HEK293 (cell line): ENCODE measurements around the gene ISL2.

Experiments
- HOXC10 ChIP-seq: sonication (generic); formaldehyde crosslinking; IDR thresholded peaks from 2 replicates; pipeline ENCODE4 v1.8.1; 2023; ENCODE audit warnings: mild to moderate bottlenecking, missing genetic modification reagents
- HOXD13 ChIP-seq: sonication (generic); formaldehyde crosslinking; IDR thresholded peaks from 2 replicates; pipeline ENCODE4 v1.8.0; 2022; ENCODE audit warnings: missing genetic modification reagents, borderline replicate concordance
- IKZF3 ChIP-seq: fragments of 450-650 bp; IDR thresholded peaks from 2 replicates; pipeline ENCODE4 v1.5.0; 2018; ENCODE audit warnings: missing biosample characterization, mild to moderate bottlenecking, missing genetic modification characterization, moderate library complexity
- KLF16 ChIP-seq: fragments of 450-650 bp; formaldehyde crosslinking; IDR thresholded peaks from 2 replicates; pipeline ENCODE4 v1.5.1; 2017; ENCODE audit warnings: missing biosample characterization, missing genetic modification characterization
- MEIS1 ChIP-seq: sonication (generic); formaldehyde crosslinking; IDR thresholded peaks from 2 replicates; pipeline ENCODE4 v1.8.1; 2022; ENCODE audit warnings: missing genetic modification reagents, mild to moderate bottlenecking, borderline replicate concordance
- MZF1 ChIP-seq: fragments of 450-650 bp; formaldehyde crosslinking; IDR thresholded peaks from 2 replicates; pipeline ENCODE4 v1.5.1; 2017; ENCODE audit warnings: missing biosample characterization, missing genetic modification characterization, borderline replicate concordance
- OVOL3 ChIP-seq: fragments of 450-650 bp; formaldehyde crosslinking; IDR thresholded peaks from 2 replicates; pipeline ENCODE4 v1.5.1; 2016; ENCODE audit warnings: missing biosample characterization, missing genetic modification characterization
- PRDM1 ChIP-seq: fragments of 450-650 bp; formaldehyde crosslinking; IDR thresholded peaks from 2 replicates; pipeline ENCODE4; 2016; ENCODE audit warnings: missing biosample characterization, missing genetic modification characterization
- SALL2 ChIP-seq: fragments of 450-650 bp; formaldehyde crosslinking; IDR thresholded peaks from 2 replicates; pipeline ENCODE4 v1.5.0; 2017; ENCODE audit warnings: missing biosample characterization, mild to moderate bottlenecking, missing genetic modification characterization, borderline replicate concordance
- SCRT2 ChIP-seq: fragments of 450-650 bp; formaldehyde crosslinking; IDR thresholded peaks from 2 replicates; pipeline ENCODE4 v1.5.1; 2016; ENCODE audit warnings: missing biosample characterization, missing genetic modification characterization
- WT1 ChIP-seq: fragments of 450-650 bp; formaldehyde crosslinking; IDR thresholded peaks from 2 replicates; pipeline ENCODE4 v1.5.1; 2016; ENCODE audit warnings: missing biosample characterization, missing genetic modification characterization
- YY1 ChIP-seq: fragments of 450-650 bp; formaldehyde crosslinking; IDR thresholded peaks from 2 replicates; pipeline ENCODE4 v1.5.1; 2018; ENCODE audit warnings: missing biosample characterization, missing genetic modification characterization
- ZNF114 ChIP-seq: fragments of 450-650 bp; formaldehyde crosslinking; IDR thresholded peaks from 2 replicates; pipeline ENCODE4 v1.5.0; 2017; ENCODE audit warnings: missing biosample characterization, missing genetic modification characterization
- ZNF121 ChIP-seq: fragments of 450-650 bp; formaldehyde crosslinking; IDR thresholded peaks from 2 replicates; pipeline ENCODE4 v1.5.1; 2016; ENCODE audit warnings: missing biosample characterization, missing genetic modification characterization
- ZNF175 ChIP-seq: fragments of 450-650 bp; formaldehyde crosslinking; IDR thresholded peaks from 2 replicates; pipeline ENCODE4 v1.5.1; 2016; ENCODE audit warnings: missing biosample characterization, missing genetic modification characterization
- ZNF184 ChIP-seq: fragments of 450-650 bp; IDR thresholded peaks from 2 replicates; pipeline ENCODE4 v1.5.1; 2018; ENCODE audit warnings: missing biosample characterization, mild to moderate bottlenecking, missing genetic modification characterization
- ZNF19 ChIP-seq: fragments of 450-650 bp; formaldehyde crosslinking; IDR thresholded peaks from 2 replicates; pipeline ENCODE4; 2016; ENCODE audit warnings: missing biosample characterization, missing genetic modification characterization, low read depth
- ZNF292 ChIP-seq: fragments of 450-650 bp; formaldehyde crosslinking; IDR thresholded peaks from 2 replicates; pipeline ENCODE4 v1.5.1; 2016; ENCODE audit warnings: low read depth, missing biosample characterization, missing genetic modification characterization, borderline replicate concordance
- ZNF341 ChIP-seq: fragments of 450-650 bp; formaldehyde crosslinking; IDR thresholded peaks from 2 replicates; pipeline ENCODE4; 2016; ENCODE audit warnings: low read depth, missing biosample characterization, missing genetic modification characterization
- ZNF404 ChIP-seq: fragments of 450-650 bp; formaldehyde crosslinking; IDR thresholded peaks from 2 replicates; pipeline ENCODE4 v1.5.1; 2017; ENCODE audit warnings: missing biosample characterization, missing genetic modification characterization
- ZNF521 ChIP-seq: fragments of 450-650 bp; formaldehyde crosslinking; IDR thresholded peaks from 2 replicates; pipeline ENCODE4 v1.5.1; 2017; ENCODE audit warnings: missing biosample characterization, mild to moderate bottlenecking, missing genetic modification characterization
- ZNF544 ChIP-seq: fragments of 450-650 bp; formaldehyde crosslinking; IDR thresholded peaks from 2 replicates; pipeline ENCODE4 v1.5.0; 2017; ENCODE audit warnings: missing biosample characterization, missing genetic modification characterization
- ZNF571 ChIP-seq: fragments of 450-650 bp; formaldehyde crosslinking; IDR thresholded peaks from 2 replicates; pipeline ENCODE4 v1.5.0; 2017; ENCODE audit warnings: missing biosample characterization, missing genetic modification characterization
- ZNF596 ChIP-seq: fragments of 450-650 bp; IDR thresholded peaks from 2 replicates; pipeline ENCODE4 v1.5.0; 2018; ENCODE audit warnings: missing biosample characterization, mild to moderate bottlenecking, missing genetic modification characterization, moderate library complexity
- ZNF621 ChIP-seq: fragments of 450-650 bp; formaldehyde crosslinking; IDR thresholded peaks from 2 replicates; pipeline ENCODE4 v1.5.1; 2017; ENCODE audit warnings: missing biosample characterization, missing genetic modification characterization
- ZNF707 ChIP-seq: fragments of 450-650 bp; formaldehyde crosslinking; IDR thresholded peaks from 2 replicates; pipeline ENCODE4 v1.5.1; 2016; ENCODE audit warnings: missing biosample characterization, missing genetic modification characterization
- ZNF792 ChIP-seq: fragments of 450-650 bp; formaldehyde crosslinking; IDR thresholded peaks from 2 replicates; pipeline ENCODE4 v1.5.1; 2016; ENCODE audit warnings: missing biosample characterization, missing genetic modification characterization
- TF ChIP-seq, protein P1 (sequence below): fragments of 450-650 bp; formaldehyde crosslinking; IDR thresholded peaks from 2 replicates; pipeline ENCODE4 v1.5.1; 2016; ENCODE audit warnings: missing biosample characterization, missing genetic modification characterization
- TF ChIP-seq, protein P2 (sequence below): fragments of 450-650 bp; formaldehyde crosslinking; IDR thresholded peaks from 2 replicates; pipeline ENCODE4 v1.5.1; 2016; ENCODE audit warnings: missing biosample characterization, missing genetic modification characterization
- TF ChIP-seq, protein P3 (sequence below): fragments of 450-650 bp; formaldehyde crosslinking; IDR thresholded peaks from 2 replicates; pipeline ENCODE4 v1.5.1; 2016; ENCODE audit warnings: missing biosample characterization, missing genetic modification characterization, low read depth
- TF ChIP-seq, protein P4 (sequence below): fragments of 450-650 bp; formaldehyde crosslinking; IDR thresholded peaks from 2 replicates; pipeline ENCODE4 v1.5.1; 2016; ENCODE audit warnings: missing biosample characterization, missing genetic modification characterization
- TF ChIP-seq, protein P5 (sequence below): fragments of 450-650 bp; IDR thresholded peaks from 2 replicates; pipeline ENCODE4 v1.5.1; 2018; ENCODE audit warnings: missing biosample characterization, mild to moderate bottlenecking, missing genetic modification characterization

ISL2 gene

DNA sequence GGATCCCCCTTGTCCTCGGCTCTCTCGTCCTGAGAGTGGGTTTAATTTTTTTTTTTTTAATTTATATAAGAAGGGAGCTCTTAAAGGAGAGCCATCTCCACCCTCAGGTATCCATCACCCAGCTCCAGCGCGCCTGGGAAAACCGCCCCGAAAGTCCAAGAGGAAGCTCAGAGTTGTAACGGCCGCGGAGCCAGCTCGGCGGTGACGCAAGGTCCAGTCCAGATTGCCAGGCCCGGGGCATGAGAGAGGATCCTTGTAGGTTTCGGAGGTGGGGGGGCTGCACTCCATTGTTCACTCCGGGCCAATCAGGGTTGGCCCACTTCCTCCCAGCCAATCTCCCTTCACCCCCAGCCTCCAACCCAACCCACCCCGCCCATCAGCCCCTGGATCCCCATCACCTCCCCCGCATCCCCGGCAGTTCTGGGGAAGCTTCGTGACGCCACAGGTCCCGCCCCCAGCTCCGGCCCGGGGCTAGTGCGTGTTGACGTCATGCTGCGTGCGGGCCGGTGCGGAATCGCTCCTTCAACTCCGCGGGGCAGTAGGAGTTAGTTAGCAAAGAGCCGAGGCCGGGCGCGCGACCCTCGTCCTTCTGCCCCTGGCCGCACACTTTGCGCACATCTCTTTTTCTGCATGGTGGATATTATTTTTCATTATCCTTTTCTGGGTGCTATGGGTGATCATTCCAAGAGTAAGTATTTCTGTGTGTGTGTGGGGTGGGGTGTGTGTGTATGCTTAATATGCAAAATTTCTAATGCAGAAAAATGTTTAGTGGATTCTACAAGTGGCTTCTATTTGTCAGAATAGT is at the start of gene ISL2 (continued):
- TF ChIP-seq OVOL3 (tag by site-specific recombination) (0 out of 2 replicates have a peak, but pooled peaks have one; percentile 47), KLF16 (tag by site-specific recombination) (peak; percentile 57; the same call in 1 of the 2 replicates), ZNF544 (tag by site-specific recombination) (no peak), ZNF19 (tag by site-specific recombination) (no peak), WT1 (peak; percentile 63), MEIS1 (no peak), ZNF571 (tag by site-specific recombination) (no peak), SALL2 (tag by site-specific recombination) (no peak), ZNF596 (tag by site-specific recombination) (0 out of 2 replicates have a peak, but pooled peaks have one; percentile 2), ZNF621 (tag by site-specific recombination) (no peak), SCRT2 (tag by site-specific recombination) (peak; percentile 87), ZNF121 (tag by site-specific recombination) (peak; percentile 65; the same call in 1 of the 2 replicates), IKZF3 (tag by site-specific recombination) (0 out of 2 replicates have a peak, but pooled peaks have one; percentile 57), ZNF114 (no peak), MZF1 (peak; percentile 97), ZNF521 (tag by site-specific recombination) (no peak), ZNF175 (tag by site-specific recombination) (no peak), HOXD13 (peak; percentile 57; the same call in 1 of the 2 replicates), HOXC10 (no peak), ZNF707 (no peak), YY1 (tag by site-specific recombination) (peak; percentile 45; the same call in 1 of the 2 replicates), ZNF184 (tag by site-specific recombination) (0 out of 2 replicates have a peak, but pooled peaks have one; percentile 55), ZNF292 (tag by site-specific recombination) (no peak), ZNF792 (tag by site-specific recombination) (no peak), ZNF341 (peak; percentile 50; the same call in 1 of the 2 replicates), ZNF404 (tag by site-specific recombination) (no peak), PRDM1 (tag by site-specific recombination) (no peak)
- TF ChIP-seq, protein P1, sequence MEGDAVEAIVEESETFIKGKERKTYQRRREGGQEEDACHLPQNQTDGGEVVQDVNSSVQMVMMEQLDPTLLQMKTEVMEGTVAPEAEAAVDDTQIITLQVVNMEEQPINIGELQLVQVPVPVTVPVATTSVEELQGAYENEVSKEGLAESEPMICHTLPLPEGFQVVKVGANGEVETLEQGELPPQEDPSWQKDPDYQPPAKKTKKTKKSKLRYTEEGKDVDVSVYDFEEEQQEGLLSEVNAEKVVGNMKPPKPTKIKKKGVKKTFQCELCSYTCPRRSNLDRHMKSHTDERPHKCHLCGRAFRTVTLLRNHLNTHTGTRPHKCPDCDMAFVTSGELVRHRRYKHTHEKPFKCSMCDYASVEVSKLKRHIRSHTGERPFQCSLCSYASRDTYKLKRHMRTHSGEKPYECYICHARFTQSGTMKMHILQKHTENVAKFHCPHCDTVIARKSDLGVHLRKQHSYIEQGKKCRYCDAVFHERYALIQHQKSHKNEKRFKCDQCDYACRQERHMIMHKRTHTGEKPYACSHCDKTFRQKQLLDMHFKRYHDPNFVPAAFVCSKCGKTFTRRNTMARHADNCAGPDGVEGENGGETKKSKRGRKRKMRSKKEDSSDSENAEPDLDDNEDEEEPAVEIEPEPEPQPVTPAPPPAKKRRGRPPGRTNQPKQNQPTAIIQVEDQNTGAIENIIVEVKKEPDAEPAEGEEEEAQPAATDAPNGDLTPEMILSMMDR, result no peak
- TF ChIP-seq, protein P2, sequence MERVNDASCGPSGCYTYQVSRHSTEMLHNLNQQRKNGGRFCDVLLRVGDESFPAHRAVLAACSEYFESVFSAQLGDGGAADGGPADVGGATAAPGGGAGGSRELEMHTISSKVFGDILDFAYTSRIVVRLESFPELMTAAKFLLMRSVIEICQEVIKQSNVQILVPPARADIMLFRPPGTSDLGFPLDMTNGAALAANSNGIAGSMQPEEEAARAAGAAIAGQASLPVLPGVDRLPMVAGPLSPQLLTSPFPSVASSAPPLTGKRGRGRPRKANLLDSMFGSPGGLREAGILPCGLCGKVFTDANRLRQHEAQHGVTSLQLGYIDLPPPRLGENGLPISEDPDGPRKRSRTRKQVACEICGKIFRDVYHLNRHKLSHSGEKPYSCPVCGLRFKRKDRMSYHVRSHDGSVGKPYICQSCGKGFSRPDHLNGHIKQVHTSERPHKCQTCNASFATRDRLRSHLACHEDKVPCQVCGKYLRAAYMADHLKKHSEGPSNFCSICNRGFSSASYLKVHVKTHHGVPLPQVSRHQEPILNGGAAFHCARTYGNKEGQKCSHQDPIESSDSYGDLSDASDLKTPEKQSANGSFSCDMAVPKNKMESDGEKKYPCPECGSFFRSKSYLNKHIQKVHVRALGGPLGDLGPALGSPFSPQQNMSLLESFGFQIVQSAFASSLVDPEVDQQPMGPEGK (tag by site-specific recombination), result peak; percentile 100
- TF ChIP-seq, protein P3, sequence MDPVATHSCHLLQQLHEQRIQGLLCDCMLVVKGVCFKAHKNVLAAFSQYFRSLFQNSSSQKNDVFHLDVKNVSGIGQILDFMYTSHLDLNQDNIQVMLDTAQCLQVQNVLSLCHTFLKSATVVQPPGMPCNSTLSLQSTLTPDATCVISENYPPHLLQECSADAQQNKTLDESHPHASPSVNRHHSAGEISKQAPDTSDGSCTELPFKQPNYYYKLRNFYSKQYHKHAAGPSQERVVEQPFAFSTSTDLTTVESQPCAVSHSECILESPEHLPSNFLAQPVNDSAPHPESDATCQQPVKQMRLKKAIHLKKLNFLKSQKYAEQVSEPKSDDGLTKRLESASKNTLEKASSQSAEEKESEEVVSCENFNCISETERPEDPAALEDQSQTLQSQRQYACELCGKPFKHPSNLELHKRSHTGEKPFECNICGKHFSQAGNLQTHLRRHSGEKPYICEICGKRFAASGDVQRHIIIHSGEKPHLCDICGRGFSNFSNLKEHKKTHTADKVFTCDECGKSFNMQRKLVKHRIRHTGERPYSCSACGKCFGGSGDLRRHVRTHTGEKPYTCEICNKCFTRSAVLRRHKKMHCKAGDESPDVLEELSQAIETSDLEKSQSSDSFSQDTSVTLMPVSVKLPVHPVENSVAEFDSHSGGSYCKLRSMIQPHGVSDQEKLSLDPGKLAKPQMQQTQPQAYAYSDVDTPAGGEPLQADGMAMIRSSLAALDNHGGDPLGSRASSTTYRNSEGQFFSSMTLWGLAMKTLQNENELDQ (tag by site-specific recombination), result no peak
- TF ChIP-seq, protein P4, sequence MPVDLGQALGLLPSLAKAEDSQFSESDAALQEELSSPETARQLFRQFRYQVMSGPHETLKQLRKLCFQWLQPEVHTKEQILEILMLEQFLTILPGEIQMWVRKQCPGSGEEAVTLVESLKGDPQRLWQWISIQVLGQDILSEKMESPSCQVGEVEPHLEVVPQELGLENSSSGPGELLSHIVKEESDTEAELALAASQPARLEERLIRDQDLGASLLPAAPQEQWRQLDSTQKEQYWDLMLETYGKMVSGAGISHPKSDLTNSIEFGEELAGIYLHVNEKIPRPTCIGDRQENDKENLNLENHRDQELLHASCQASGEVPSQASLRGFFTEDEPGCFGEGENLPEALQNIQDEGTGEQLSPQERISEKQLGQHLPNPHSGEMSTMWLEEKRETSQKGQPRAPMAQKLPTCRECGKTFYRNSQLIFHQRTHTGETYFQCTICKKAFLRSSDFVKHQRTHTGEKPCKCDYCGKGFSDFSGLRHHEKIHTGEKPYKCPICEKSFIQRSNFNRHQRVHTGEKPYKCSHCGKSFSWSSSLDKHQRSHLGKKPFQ (tag by site-specific recombination), result no peak
- TF ChIP-seq, protein P5, sequence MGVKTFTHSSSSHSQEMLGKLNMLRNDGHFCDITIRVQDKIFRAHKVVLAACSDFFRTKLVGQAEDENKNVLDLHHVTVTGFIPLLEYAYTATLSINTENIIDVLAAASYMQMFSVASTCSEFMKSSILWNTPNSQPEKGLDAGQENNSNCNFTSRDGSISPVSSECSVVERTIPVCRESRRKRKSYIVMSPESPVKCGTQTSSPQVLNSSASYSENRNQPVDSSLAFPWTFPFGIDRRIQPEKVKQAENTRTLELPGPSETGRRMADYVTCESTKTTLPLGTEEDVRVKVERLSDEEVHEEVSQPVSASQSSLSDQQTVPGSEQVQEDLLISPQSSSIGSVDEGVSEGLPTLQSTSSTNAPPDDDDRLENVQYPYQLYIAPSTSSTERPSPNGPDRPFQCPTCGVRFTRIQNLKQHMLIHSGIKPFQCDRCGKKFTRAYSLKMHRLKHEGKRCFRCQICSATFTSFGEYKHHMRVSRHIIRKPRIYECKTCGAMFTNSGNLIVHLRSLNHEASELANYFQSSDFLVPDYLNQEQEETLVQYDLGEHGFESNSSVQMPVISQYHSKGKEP (tag by site-specific recombination), result no peak
